HepG2 (cell line): ENCODE measurements around the gene ZC3H7B. TPM values are rescaled to one million over a fixed set of nuclear protein-coding genes. Genes with fewer than 3 reads are reported as not detected.
A peak's percentile ranks its signal among the peaks of the same experiment; 100 is the strongest.

Source experiments
- ARID2 ChIP-seq: sonication (generic); formaldehyde crosslinking; IDR thresholded peaks from 2 replicates; pipeline ENCODE4 v1.8.1; 2022; ENCODE audit warnings: mild to moderate bottlenecking, missing genetic modification reagents, borderline replicate concordance
- BRD4 ChIP-seq: sonication (generic); formaldehyde crosslinking; IDR thresholded peaks from 2 replicates; pipeline ENCODE4 v1.4.0; 2020; ENCODE audit warnings: missing genetic modification reagents
- CHCHD3 ChIP-seq: sonication (generic); formaldehyde crosslinking; IDR thresholded peaks from 2 replicates; pipeline ENCODE4 v1.8.0; 2022; ENCODE audit warnings: mild to moderate bottlenecking, missing genetic modification reagents, moderate library complexity
- EEA1 ChIP-seq: sonication (generic); formaldehyde crosslinking; IDR thresholded peaks from 2 replicates; pipeline ENCODE4 v1.5.1; 2020; ENCODE audit warnings: mild to moderate bottlenecking, missing genetic modification reagents, borderline replicate concordance
- GATA4 ChIP-seq: sonication (generic); IDR thresholded peaks from 2 replicates; pipeline ENCODE4 v1.6.1; 2016; ENCODE audit warnings: antibody characterized with exemption, low read depth, borderline replicate concordance
- GPN1 ChIP-seq: sonication (generic); formaldehyde crosslinking; IDR thresholded peaks from 2 replicates; pipeline ENCODE4 v1.5.1; 2020; ENCODE audit warnings: missing genetic modification reagents, borderline replicate concordance
- ISX ChIP-seq: sonication (generic); formaldehyde crosslinking; conservative IDR thresholded peaks from 2 replicates; pipeline ENCODE4 v1.5.0; 2020; ENCODE audit warnings: missing genetic modification reagents
- MAX ChIP-seq: IDR thresholded peaks from 2 replicates; pipeline ENCODE4 v1.6.1; 2012; ENCODE audit warnings: inconsistent platforms
- NFYC ChIP-seq: IDR thresholded peaks from 2 replicates; pipeline ENCODE4 v1.6.1; 2016; ENCODE audit warnings: missing genetic modification reagents, missing compliant biosample characterization
- NR1H2 ChIP-seq: sonication (generic); formaldehyde crosslinking; IDR thresholded peaks from 2 replicates; pipeline ENCODE4 v1.8.1; 2022; ENCODE audit warnings: low read depth, missing genetic modification reagents, borderline replicate concordance
- NR2F1 ChIP-seq, 2 experiments: fragments of 450-650 bp in 1 of 2; formaldehyde crosslinking in 1 of 2; IDR thresholded peaks; 2 replicates each; pipeline versions ENCODE4 v1.5.0 to v1.6.1; 2016 to 2020; ENCODE audit warnings: mild to moderate bottlenecking in 1 of 2, missing compliant biosample characterization in 1 of 2, missing genetic modification reagents in 1 of 2, moderate library complexity in 1 of 2
- NR3C1 ChIP-seq: sonication (generic); formaldehyde crosslinking; IDR thresholded peaks from 2 replicates; pipeline ENCODE4 v1.4.0; 2020; ENCODE audit warnings: missing genetic modification reagents
- RAD51 ChIP-seq: fragments of 450-650 bp; IDR thresholded peaks from 2 replicates; pipeline ENCODE4 v1.6.1; 2016; ENCODE audit warnings: borderline replicate concordance
- RELA ChIP-seq: sonication (generic); formaldehyde crosslinking; IDR thresholded peaks from 2 replicates; pipeline ENCODE4 v1.4.0; 2020; ENCODE audit warnings: missing genetic modification reagents
- RFX5 ChIP-seq: IDR thresholded peaks from 2 replicates; pipeline ENCODE4 v1.6.1; 2011; ENCODE audit warnings: low read depth, low read length, improper control_type of control experiment
- RNF2 ChIP-seq: fragments of 450-650 bp; conservative IDR thresholded peaks from 2 replicates; pipeline ENCODE4 v1.6.1; 2016; ENCODE audit warnings: low read depth
- SMC3 ChIP-seq: IDR thresholded peaks from 2 replicates; pipeline ENCODE4 v1.6.1; 2011; ENCODE audit warnings: low read length, improper control_type of control experiment
- SP140L ChIP-seq: sonication (generic); formaldehyde crosslinking; IDR thresholded peaks from 2 replicates; pipeline ENCODE4 v1.4.0; 2020; ENCODE audit warnings: missing genetic modification reagents, borderline replicate concordance
- YEATS2 ChIP-seq: sonication (generic); formaldehyde crosslinking; IDR thresholded peaks from 2 replicates; pipeline ENCODE4 v1.4.0; 2020; ENCODE audit warnings: missing genetic modification reagents, borderline replicate concordance
- ZBTB14 ChIP-seq: sonication (generic); formaldehyde crosslinking; IDR thresholded peaks from 2 replicates; pipeline ENCODE4 v1.4.0; 2020; ENCODE audit warnings: missing genetic modification reagents
- ZNF331 ChIP-seq: sonication (generic); formaldehyde crosslinking; IDR thresholded peaks from 2 replicates; pipeline ENCODE4 v1.4.0; 2020; ENCODE audit warnings: missing genetic modification reagents
- ZNF510 ChIP-seq: sonication (generic); formaldehyde crosslinking; IDR thresholded peaks from 2 replicates; pipeline ENCODE4 v1.4.0; 2020; ENCODE audit warnings: low read depth, mild to moderate bottlenecking, missing genetic modification reagents
- ZNF512 ChIP-seq: sonication (generic); formaldehyde crosslinking; IDR thresholded peaks from 2 replicates; pipeline ENCODE4 v1.4.0; 2020; ENCODE audit warnings: mild to moderate bottlenecking, missing genetic modification reagents
- ZNF550 ChIP-seq: sonication (generic); formaldehyde crosslinking; IDR thresholded peaks from 2 replicates; pipeline ENCODE4 v1.4.0; 2020; ENCODE audit warnings: mild to moderate bottlenecking, missing genetic modification reagents, borderline replicate concordance
- ZNF562 ChIP-seq: sonication (generic); formaldehyde crosslinking; IDR thresholded peaks from 2 replicates; pipeline ENCODE4 v1.8.0; 2022; ENCODE audit warnings: missing genetic modification reagents, borderline replicate concordance
- ZNF597 ChIP-seq: sonication (generic); formaldehyde crosslinking; IDR thresholded peaks from 2 replicates; pipeline ENCODE4 v1.5.0; 2020; ENCODE audit warnings: missing genetic modification reagents
- ZNF766 ChIP-seq: sonication (generic); formaldehyde crosslinking; IDR thresholded peaks from 2 replicates; pipeline ENCODE4 v1.5.0; 2020; ENCODE audit warnings: missing genetic modification reagents, borderline replicate concordance
- ZNF775 ChIP-seq: sonication (generic); formaldehyde crosslinking; IDR thresholded peaks from 2 replicates; pipeline ENCODE4 v1.4.0; 2020; ENCODE audit warnings: missing genetic modification reagents, mild to moderate bottlenecking, moderate library complexity, borderline replicate concordance
- ZNF788 ChIP-seq: sonication (generic); formaldehyde crosslinking; IDR thresholded peaks from 2 replicates; pipeline ENCODE4 v1.5.0; 2020; ENCODE audit warnings: mild to moderate bottlenecking, missing genetic modification reagents, borderline replicate concordance
- polyA plus RNA-seq, 8 experiments: library from polyadenylated mRNA; depleted of rRNA in 3 of 8; stranded (reverse) in 7 of 8; unstranded in 1 of 8; fragments of >200 nt; fragmentation: Illumina TruSeq in 4 of 8; extraction: Trizol in 4 of 8; gene quantifications; 2 replicates each; pipeline versions ENCODE4 v1.2.1 to v1.2.3, GENCODE V29; 2011 to 2016; ENCODE audit warnings: low read depth in 4 of 8, missing spikeins in 1 of 8, mixed read lengths in 1 of 8; ENCODE audit not compliant: insufficient read depth in 1 of 8
- total RNA-seq, 5 experiments: library from RNA; depleted of rRNA; stranded (reverse); fragments of >200 nt; fragmentation: Illumina TruSeq; extraction: Trizol; gene quantifications; 2 replicates each; pipeline ENCODE4 v1.2.3, GENCODE V29; 2016; ENCODE audit warnings: low read depth in 1 of 5

Gene ZC3H7B
- total and polyA plus RNA-seq, 2 of the 13 experiments (the other 11 are each of a cell fraction or from before 2014, with no cell fraction given): 26.4 to 37.2 TPM

GRCh38 chr22:41367039-41367679 is 65.8 kb downstream of the ZC3H7B start (continued):
- TF ChIP-seq GPN1 (CRISPR knock-in tag): no peak
- TF ChIP-seq RFX5: no peak
- no peak for TF ChIP-seq ZNF550 (CRISPR knock-in tag)
- peak; percentile 47; the same call in 1 of the 2 replicates for TF ChIP-seq BRD4 (CRISPR knock-in tag)
- no peak for TF ChIP-seq ARID2 (CRISPR knock-in tag)
- no peak for TF ChIP-seq NR1H2
- TF ChIP-seq ZNF788 (CRISPR knock-in tag): peak; percentile 88; the same call in 1 of the 2 replicates
- no peak for TF ChIP-seq ZNF766 (CRISPR knock-in tag)
- TF ChIP-seq YEATS2: peak; percentile 41; the same call in 1 of the 2 replicates
- TF ChIP-seq NR3C1 (CRISPR knock-in tag): no peak
- 0 out of 2 replicates have a peak, but pooled peaks have one; percentile 71 for TF ChIP-seq RNF2
- no peak for TF ChIP-seq ZBTB14
- TF ChIP-seq CHCHD3 (CRISPR knock-in tag): 0 out of 2 replicates have a peak, but pooled peaks have one; percentile 33
- TF ChIP-seq MAX: peak; percentile 97
- TF ChIP-seq SP140L (CRISPR knock-in tag): no peak
- TF ChIP-seq ZNF331: peak; percentile 49; the same call in 1 of the 2 replicates
- TF ChIP-seq ISX: no peak
- TF ChIP-seq SMC3: no peak
- TF ChIP-seq GATA4: no peak
- TF ChIP-seq ZNF597 (CRISPR knock-in tag): no peak
- TF ChIP-seq ZNF510 (CRISPR knock-in tag): no peak
- TF ChIP-seq RELA: no peak
- TF ChIP-seq ZNF775: no peak
- no peak for TF ChIP-seq ZNF562 (CRISPR knock-in tag)
- no peak for TF ChIP-seq EEA1
- TF ChIP-seq ZNF512 (CRISPR knock-in tag): no peak
- peak; percentile 79 for TF ChIP-seq NFYC
- TF ChIP-seq RAD51: peak; percentile 64
- no peak for TF ChIP-seq NR2F1 (CRISPR knock-in tag; IDR thresholded peaks at IDR 0.05)
